GM10248 (cell line): ENCODE results near the gene STX4.

Source experiments
- CTCF ChIA-PET: fragments of 300-600 bp; sonication (Branson Sonifier 250); formaldehyde crosslinking; extraction: SDS; loops from one replicate; lab custom pipeline; 2021; ENCODE audit warnings: antibody characterized with exemption; lab: Yijun Ruan, JAX
- POLR2A ChIA-PET: fragments of 350-650 bp; sonication (Branson Sonifier 250); formaldehyde crosslinking; extraction: SDS; loops from one replicate; lab custom pipeline; 2020; ENCODE audit warnings: antibody characterized with exemption; lab: Yijun Ruan, JAX
- DNase-seq: peaks from one replicate; pipeline ENCODE4 v3.0.0; 2012; ENCODE audit errors: extremely low spot score
- CTCF ChIP-seq: IDR thresholded peaks from 2 replicates; pipeline ENCODE4 v1.5.1; 2012; ENCODE audit warnings: mild to moderate bottlenecking, low read depth; ENCODE audit errors: extremely low read depth, missing control alignments, control extremely low read depth

STX4 gene

GRCh38 chr16:30987581-30988190 lies 45.7 kb upstream of the STX4 start:
- TF ChIP-seq CTCF, result no peak
- DNase-seq, result no peak
- ChIA-PET POLR2A (no interaction called here), CTCF (interaction anchor here (2.5 kb wide), 1 partner anchor 155 kb away, joined by 14 read pairs; no protein-coding TSS in a partner anchor)

GRCh38 chr16:30989469-30990047 lies 43.8 kb upstream of the STX4 start:
- CTCF ChIA-PET, result no interaction called here

GRCh38 chr16:30990105-30990504 lies 43.3 kb upstream of the STX4 start:
- DNase-seq, result no peak
- POLR2A ChIA-PET, result no interaction called here
- no peak for TF ChIP-seq CTCF
- CTCF ChIA-PET, result no interaction called here

More at GRCh38 chr16:30989469-30990047, 43.8 kb upstream of the STX4 start:
- no peak for TF ChIP-seq CTCF
- no peak for DNase-seq
- POLR2A ChIA-PET, result no interaction called here

GRCh38 chr16:30991052-30991451 lies 42.3 kb upstream of the STX4 start:
- CTCF ChIA-PET, result no interaction called here
- no peak for TF ChIP-seq CTCF
- DNase-seq, result no peak
- POLR2A ChIA-PET, result interaction anchor here (0.8 kb wide), 1 partner anchor 37 kb away, joined by 3 read pairs; no protein-coding TSS in a partner anchor

- POLR2A ChIA-PET, result no interaction called here
- TF ChIP-seq CTCF, result no peak
- CTCF ChIA-PET, result interaction anchor here (3.9 kb wide), 1 partner anchor 7 kb away, joined by 25 read pairs; the partner anchor contains the start of gene HSD3B7
- DNase-seq, result no peak
Observed at GRCh38 chr16:30992276-30992780, 41.0 kb upstream of the STX4 start.

GRCh38 chr16:30992931-30993816 lies 40.2 kb upstream of the STX4 start:
- ChIA-PET CTCF (interaction anchor here (1.1 to 3.9 kb wide), 4 partner anchors 8 to 875 kb away, joined by 3 to 25 read pairs (median 4); partner anchors contain the start of gene HSD3B7), POLR2A (no interaction called here)
- TF ChIP-seq CTCF, result no peak
- no peak for DNase-seq
